ENCODE results near the gene RGS13.

The RGS13 gene

DNA sequence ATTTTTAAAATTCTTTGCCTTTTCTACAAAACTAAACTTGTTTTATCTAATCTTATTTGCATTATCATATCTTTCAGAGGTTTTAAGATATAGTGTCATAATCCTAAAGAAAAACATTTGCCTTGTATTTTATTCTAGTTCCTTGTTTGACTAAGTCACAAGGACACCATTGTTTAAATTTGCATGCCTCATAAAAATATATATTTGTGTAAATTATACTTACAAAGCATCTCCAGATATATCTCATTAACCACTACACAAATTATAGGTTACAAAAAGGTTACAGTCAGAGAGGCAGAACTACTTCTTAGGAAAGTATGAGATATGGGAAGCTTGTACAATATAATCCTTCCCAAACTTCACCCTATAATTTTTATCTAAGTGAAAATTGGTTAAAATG lies 4.2 kb upstream of the RGS13 start:
- TF ChIP-seq, protein P1, sequence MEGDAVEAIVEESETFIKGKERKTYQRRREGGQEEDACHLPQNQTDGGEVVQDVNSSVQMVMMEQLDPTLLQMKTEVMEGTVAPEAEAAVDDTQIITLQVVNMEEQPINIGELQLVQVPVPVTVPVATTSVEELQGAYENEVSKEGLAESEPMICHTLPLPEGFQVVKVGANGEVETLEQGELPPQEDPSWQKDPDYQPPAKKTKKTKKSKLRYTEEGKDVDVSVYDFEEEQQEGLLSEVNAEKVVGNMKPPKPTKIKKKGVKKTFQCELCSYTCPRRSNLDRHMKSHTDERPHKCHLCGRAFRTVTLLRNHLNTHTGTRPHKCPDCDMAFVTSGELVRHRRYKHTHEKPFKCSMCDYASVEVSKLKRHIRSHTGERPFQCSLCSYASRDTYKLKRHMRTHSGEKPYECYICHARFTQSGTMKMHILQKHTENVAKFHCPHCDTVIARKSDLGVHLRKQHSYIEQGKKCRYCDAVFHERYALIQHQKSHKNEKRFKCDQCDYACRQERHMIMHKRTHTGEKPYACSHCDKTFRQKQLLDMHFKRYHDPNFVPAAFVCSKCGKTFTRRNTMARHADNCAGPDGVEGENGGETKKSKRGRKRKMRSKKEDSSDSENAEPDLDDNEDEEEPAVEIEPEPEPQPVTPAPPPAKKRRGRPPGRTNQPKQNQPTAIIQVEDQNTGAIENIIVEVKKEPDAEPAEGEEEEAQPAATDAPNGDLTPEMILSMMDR (IDR thresholded peaks at IDR 0.05; ENCODE audit: low read depth, low read length), result no peak
- no peak overlapping the region for H3K4me3 ChIP-seq (replicated peaks in 1 of 2; ENCODE audit: low read depth in 2 of 2, low read length in 2 of 2)
- DNase-seq (ENCODE audit: low read depth in 2 of 2), result no peak

DNA sequence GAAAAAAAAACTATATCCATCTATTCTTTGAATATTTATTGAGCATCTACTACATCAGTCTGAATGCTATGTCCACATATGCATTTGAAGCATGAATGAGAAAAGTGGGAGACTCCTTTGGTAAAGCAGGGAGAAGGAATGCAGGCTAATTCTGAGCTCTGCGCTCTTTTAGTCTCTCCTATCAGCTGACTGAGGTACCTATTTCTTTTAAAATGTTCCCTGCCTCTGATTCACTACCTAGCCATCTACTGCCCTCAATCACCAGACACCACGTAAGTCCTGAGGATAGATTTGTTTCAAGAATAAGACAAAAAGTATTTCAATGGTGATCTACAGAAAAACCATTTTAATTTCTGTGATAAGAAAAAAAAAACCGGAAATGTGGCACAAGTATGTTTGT lies 3.8 kb upstream of the RGS13 start:
- no peak for DNase-seq (ENCODE audit: low read depth in 2 of 2)
- TF ChIP-seq, protein P1 (IDR thresholded peaks at IDR 0.05; ENCODE audit: low read depth, low read length), result no peak

DNA sequence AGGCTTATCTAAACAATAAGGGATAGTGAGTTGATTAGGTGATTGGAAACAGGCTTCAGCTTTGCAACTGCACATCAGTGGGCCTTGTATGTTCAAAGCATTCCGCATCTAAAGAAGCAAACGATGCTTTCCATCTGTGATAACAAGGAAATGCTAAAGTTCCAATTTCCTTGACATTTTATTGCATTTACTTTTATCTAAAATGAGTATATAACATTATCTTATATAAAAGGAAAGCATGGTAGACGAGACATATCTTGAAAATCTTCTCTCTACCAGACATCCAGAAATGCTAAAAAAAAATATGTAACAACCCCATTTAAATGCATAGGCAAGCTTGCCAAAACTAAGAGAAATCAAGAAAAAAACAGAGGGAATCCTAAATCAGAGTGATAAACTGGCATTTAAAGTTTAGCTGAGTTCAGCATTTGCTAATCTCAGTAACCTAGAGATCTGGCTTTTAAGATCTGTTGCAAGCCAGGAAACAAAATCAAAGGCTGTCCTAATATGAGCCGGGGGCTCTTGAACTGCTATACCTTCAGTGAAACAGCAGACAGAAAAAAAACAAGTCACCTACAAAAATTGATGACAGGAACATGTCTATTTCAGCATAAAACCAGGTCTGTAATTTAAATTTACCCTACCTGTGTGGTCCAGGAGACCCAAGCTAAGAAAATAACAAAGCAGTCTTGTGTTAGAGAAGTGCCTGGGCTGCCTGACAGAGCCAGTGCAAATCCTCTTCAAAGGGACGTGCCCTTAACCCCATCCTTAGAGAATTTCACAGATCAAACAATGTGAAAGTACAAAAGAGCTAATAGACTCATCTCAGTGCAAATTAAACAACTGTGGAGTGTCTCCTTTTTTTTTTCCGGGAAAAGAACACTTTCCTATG lies 3.1 kb upstream of the RGS13 start:
- H3K4me3 ChIP-seq (replicated peaks in 1 of 2; ENCODE audit: low read depth in 2 of 2, low read length in 2 of 2), result no peak overlapping the region
- DNase-seq (ENCODE audit: low read depth in 2 of 2), result no peak
- TF ChIP-seq, protein P1 (IDR thresholded peaks at IDR 0.05; ENCODE audit: low read depth, low read length), result no peak

More for the DNA sequence above, 3.8 kb upstream of the RGS13 start:
- no peak overlapping the region for H3K4me3 ChIP-seq (replicated peaks in 1 of 2; ENCODE audit: low read depth in 2 of 2, low read length in 2 of 2)

DNA sequence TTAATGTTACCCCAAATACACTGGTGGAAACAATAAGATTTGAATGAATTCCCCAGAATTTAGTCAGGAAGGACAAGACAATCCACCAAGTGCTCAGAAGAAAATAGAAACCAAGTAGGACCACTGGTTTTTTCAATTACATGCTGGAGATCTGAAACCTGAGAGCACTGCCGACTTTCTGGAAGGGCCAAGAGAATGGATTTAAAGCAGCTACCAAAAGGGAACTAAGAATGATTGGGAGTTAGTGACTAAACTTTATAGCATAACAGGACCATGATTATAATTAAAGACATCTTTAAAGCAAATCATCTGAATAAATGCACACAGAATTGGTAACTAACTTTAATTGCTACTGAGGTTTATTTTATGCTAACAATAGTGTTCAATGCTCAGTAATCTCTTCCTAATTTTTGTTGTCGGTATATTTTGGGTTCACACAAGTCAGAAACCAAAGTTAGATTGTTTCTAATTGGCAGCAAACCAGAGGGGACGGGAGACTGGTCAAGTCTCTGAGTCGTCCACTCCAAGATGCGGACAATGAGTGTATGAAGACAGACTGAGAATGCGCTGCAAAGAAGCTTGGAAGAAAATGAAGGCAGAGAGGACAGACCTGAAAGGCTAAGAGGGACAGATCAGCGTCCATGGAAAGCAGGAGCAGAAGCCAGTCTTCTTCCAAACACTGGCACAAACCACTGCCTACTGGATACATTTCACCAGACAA lies 2.3 kb upstream of the RGS13 start:
- DNase-seq (ENCODE audit: low read depth in 2 of 2), result no peak
- TF ChIP-seq, protein P1 (IDR thresholded peaks at IDR 0.05; ENCODE audit: low read depth, low read length), result no peak
- no peak overlapping the region for H3K4me3 ChIP-seq (replicated peaks in 1 of 2; ENCODE audit: low read depth in 2 of 2, low read length in 2 of 2)

DNA sequence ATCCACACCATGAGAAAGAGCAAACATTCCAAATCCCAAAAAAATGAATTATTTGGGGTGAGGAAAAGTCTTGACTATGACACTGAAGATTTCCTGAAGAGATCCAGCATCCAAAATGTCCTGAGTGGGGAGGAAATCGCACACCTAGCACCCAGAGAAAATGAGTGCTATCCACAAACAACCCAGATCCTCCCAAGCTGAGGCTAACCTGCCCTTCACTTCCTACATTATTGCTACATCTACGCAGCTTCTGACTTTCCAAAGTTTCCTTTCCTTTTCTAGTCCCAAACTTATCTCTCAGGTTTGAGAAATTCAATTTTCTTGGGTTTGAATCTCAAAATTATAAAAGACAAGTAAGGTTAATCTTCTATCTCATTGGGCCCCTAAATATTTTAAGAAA lies 906 bp upstream of the RGS13 start:
- DNase-seq (ENCODE audit: low read depth in 2 of 2), result no peak
- TF ChIP-seq, protein P1 (IDR thresholded peaks at IDR 0.05; ENCODE audit: low read depth, low read length), result no peak
- H3K4me3 ChIP-seq (replicated peaks in 1 of 2; ENCODE audit: low read depth in 2 of 2, low read length in 2 of 2), result no peak overlapping the region

DNA sequence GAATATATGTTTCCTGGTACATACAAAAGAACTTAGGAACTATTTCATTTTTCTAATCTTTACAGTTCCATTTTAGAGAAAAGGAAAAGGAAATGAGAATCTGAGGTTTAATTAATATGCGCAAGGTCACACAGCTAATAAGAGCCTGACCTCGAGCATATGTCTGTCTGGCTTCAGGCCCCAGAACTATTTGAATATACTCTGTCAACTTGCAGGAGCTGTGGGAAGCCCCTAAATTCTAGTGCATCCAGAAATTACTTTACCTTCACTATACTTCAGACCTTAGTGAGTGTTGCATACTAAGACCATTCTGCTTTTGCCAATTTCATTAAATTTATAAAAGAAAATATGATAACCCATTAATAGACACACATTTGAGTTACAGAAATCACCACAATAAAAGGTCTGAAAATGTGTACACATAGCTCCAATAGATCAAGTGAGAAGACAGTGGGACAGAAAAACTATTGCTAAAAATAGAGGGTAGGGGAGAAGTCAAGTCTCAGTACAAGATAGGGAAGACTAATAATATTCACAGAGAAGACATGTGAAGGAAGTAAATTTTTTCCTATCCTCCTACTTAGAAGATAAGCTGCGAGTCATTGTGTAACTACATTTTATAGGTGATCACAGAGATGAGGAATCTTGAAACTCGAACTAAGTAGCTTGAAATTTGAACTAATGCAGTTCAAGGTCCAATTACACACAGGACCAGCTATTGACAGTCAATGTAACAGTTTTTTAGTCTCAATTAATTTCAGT lies 3.8 kb downstream of the RGS13 start:
- peak; percentile 44 to 51 for DNase-seq (ENCODE audit: low read depth in 2 of 2)
- TF ChIP-seq, protein P1 (IDR thresholded peaks at IDR 0.05; ENCODE audit: low read depth, low read length), result no peak
- no peak overlapping the region for H3K4me3 ChIP-seq (replicated peaks in 1 of 2; ENCODE audit: low read depth in 2 of 2, low read length in 2 of 2)
